GM10248 (cell line): ENCODE data around the gene CLMN.
A peak's percentile ranks its signal among the peaks of the same experiment; 100 is the strongest.

Experiments used
- CTCF ChIA-PET: fragments of 300-600 bp; sonication (Branson Sonifier 250); formaldehyde crosslinking; extraction: SDS; loops from one replicate; lab custom pipeline; 2021; ENCODE audit warnings: antibody characterized with exemption; lab: Yijun Ruan, JAX
- POLR2A ChIA-PET: fragments of 350-650 bp; sonication (Branson Sonifier 250); formaldehyde crosslinking; extraction: SDS; loops from one replicate; lab custom pipeline; 2020; ENCODE audit warnings: antibody characterized with exemption; lab: Yijun Ruan, JAX
- DNase-seq: peaks from one replicate; pipeline ENCODE4 v3.0.0; 2012; ENCODE audit errors: extremely low spot score
- CTCF ChIP-seq: IDR thresholded peaks from 2 replicates; pipeline ENCODE4 v1.5.1; 2012; ENCODE audit warnings: mild to moderate bottlenecking, low read depth; ENCODE audit errors: extremely low read depth, missing control alignments, control extremely low read depth

CLMN gene

GRCh38 chr14:95263527-95264231 is 56.0 kb downstream of the CLMN start:
- DNase-seq = no peak
- CTCF ChIA-PET = interaction anchor here (1.0 kb wide), 1 partner anchor 15 kb away, joined by 3 read pairs; no protein-coding TSS in a partner anchor
- POLR2A ChIA-PET = no interaction called here
- TF ChIP-seq CTCF = no peak

GRCh38 chr14:95262511-95262891 is 57.2 kb downstream of the CLMN start:
- ChIA-PET POLR2A (no interaction called here), CTCF (interaction anchor here (0.8 to 1.7 kb wide), 4 partner anchors 10 to 99 kb away, joined by 3 to 6 read pairs (median 4); no protein-coding TSS in a partner anchor)
- DNase-seq = no peak
- no peak for TF ChIP-seq CTCF

GRCh38 chr14:95261616-95262510 is 57.8 kb downstream of the CLMN start:
- ChIA-PET CTCF (interaction anchor here (0.8 to 1.7 kb wide), 4 partner anchors 9 to 99 kb away, joined by 3 to 6 read pairs (median 4); no protein-coding TSS in a partner anchor), POLR2A (no interaction called here)
- TF ChIP-seq CTCF = no peak
- DNase-seq = no peak

DNA sequence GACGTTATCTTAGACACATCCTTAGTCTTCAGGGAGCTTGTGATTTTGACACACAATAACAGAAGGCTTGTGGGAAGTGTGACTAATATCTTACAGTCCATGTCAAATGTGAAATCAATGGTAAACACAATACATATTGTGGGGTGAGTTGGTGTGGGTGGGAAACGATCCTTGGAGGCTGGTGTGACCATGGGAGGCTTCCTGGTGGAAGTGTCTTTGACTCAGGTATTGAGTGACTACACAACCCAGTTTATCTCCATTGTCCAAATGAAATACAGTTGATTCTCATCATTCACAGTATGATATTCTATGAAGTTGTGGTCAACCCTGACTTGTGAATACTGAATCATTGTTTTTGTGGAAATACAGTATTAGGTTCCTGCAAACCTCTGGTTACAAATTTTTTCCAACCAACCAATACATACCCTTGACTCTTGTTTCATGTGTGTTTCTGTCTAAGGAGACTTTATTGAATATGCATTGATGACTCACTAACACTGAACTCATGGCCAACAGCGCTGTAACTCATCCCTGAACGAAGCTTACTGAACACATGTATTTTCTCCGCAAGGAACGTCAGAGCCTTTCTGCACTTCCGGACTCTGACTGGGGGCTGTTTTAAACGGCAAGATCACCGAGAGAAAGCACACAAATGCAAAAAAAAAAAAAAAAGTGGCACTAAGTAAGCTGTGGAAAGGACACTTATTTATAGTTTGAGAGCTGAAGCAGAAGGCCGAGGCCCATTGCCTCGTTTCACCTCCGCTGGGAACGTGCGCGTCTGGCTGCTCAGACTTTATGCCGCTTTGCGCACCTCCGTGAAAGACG is 59.0 kb downstream of the CLMN start:
- TF ChIP-seq CTCF = no peak
- ChIA-PET CTCF (interaction anchor here (1.6 kb wide), 1 partner anchor 27 kb away, joined by 3 read pairs; no protein-coding TSS in a partner anchor), POLR2A (no interaction called here)
- DNase-seq = peak; percentile 56

DNA sequence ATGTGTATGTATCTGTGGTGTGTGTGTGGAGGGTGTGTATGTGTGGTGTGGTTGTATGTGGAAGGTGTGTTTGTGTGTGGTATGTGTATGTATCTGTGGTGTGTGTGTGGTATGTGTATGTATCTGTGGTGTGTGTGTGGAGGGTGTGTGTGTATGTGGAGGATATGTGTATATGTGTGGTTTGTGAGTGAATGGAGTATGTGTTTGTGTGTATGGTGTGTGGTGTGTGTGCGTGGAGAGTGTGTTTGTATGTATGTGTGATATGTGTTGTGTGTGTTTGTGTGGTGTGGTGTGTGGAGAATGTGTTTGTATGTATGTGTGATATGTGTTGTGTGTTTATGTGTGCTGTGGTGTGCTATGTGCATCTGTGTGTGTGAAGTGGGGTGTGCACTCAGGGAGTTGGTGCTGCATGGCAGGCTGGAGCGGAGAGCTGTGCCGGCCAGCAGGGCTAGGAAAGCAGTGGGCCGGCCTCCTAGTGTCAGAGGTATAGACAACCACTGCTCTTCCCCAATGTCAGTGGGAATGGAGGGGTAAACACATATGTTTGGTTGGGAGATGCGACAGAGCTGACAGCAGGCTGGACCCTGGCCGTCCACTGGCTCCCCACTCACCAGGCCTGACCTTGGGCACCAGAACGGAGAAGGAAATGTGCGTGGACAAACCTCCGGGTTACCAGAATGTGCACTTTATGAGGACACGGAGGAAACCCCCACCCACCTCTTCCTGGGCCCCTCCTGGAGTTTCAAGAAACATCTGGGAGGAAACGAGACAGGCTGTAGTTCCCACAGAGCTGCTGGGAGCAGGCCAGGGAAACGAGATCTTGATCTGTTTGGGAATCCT is 60.7 kb downstream of the CLMN start:
- ChIA-PET POLR2A (no interaction called here), CTCF (no interaction called here)
- no peak for TF ChIP-seq CTCF
- no peak for DNase-seq
